ENCODE measurements around the gene C16orf78.

C16orf78 gene

DNA sequence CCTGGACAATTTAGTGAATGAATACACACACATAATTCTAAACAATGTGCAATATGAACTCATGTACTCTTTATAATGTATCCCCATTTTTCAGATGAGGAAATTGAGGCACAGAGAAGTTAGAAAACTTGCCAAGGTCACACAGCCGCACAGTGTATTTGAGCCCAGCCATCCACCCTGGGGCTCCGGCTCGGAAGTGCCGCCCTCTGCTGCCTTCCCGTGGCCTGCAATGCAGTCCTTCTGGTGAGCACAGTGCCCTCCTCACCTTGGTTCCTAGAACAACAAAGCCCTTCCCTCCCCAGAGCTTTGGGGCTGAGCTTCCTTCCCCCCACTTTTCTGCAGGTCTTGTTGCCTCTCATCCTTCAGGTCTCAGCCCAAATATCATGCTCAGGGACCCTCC, 63.7 kb downstream of the C16orf78 start:
- no peak for DNase-seq

DNA sequence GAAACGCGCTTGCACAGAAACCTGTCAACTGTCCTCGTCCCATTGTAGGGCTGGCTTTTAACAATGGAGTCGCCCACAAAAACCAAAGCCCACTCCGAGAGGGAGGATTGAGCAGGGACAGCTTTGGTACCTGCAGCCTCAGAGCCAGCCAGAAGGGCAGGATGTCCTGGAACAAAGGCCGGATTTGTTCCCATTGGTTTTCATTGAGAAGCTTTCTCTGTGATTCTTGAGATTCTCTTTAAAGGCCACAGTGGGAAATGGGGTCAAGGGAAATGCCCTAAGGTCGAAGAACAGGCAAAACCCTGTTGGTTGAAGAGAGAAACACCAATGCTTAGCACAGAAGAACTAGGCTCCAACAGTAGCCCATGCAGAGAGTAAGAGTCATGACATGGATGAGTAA, 65.4 kb downstream of the C16orf78 start:
- no peak for DNase-seq

DNA sequence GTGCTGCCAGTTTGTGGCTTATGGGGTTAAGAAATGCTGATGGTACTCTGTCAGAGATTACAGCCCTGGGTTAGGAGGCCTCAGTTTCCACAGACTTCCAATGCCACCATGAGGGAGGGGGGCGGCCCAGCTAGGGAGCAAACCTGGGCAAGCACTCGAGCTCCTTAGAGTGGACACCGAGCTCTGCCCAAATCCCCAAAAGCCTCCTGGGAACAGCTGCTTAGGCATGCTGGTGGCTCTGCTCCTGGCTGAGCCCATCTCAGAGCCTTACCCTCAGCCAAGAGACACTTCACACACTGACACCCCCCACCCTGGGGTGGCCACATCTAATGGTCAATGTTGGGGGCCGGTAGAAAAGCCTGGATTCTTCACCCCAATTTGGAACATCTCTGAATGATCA, 66.1 kb downstream of the C16orf78 start:
- DNase-seq: no peak

DNA sequence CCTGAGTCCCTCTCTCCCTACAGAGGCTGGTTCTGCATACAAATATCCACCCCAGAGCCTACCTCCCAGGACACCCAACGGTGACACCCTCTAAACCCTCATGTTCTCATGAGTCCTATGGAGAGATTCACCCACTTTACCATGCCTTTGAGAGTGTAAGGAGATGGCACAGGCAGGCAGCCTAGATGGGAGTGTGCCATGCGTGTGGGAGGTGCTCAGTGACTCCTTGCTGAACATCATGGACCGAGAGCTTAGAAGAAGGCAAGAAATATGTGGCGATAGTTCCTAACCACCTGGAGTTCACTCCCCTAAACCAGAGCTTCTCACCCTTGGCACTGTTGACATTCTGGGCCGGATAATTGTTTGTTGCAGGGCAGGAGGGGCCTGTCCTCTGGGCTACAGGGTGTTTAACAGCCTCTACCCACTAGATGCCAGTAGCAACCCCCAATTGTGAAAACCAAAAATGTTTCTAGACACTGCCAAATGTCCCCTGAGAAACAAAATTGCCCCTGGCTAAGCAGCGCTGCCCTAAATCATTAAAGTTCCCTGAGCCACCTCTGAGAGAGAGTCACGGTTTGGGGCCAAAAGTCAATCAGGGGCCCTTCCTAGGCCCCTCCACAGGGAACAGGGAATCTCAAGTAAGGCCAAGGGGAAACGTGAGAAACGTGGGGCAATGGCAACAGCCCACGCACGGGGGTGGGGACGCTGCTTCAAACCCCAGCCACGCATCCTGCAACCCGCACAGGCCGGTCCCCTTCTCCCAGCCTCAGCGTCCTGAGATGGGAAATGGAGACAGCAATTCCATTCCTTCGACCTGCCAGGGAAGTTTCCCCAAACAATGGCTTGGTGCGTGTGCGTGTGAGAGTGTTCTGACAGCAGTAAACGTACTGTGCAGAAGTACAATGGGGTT, 66.8 kb downstream of the C16orf78 start:
- no peak for DNase-seq

DNA sequence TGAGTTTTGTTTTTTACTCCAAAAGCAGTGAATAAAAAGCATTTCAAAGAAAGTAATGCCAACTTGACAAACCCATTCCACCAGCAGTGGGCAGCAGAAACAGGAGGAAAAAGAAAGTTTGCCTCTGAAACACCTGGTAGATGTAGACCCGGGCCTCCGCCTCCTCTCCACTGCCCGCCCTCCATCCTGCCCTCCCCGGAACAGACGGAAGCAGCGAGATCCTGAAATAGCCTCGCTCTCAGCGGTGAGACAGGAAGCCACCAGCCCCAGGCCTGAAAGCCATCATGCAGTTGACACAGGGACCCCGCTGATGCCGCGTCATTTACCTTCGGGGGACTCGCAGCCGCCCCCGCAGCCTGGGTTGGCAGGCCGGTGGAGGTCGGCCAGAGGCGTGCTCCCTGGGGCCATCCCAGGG, 67.8 kb downstream of the C16orf78 start:
- no peak for DNase-seq

DNA sequence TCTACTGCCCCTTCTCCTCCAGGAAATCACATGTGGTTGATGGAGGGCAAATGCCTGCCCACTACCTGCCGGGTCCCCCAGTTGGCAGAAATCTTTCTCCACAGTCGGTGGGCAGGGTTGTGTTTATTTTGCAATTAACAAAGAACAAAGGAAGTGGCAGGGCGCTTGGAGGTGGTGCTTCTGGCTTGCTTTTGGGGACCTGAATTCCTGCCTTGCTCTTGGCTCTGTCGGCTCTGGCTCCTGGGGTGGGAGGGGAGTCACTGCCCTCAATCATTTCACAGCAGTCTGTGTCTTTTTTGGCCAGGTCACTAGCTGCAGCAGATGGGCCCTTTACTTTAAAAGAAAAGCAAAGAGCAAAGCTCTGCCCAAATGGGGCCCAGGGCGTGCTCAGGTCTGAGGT, 69.2 kb downstream of the C16orf78 start:
- DNase-seq: no peak

DNA sequence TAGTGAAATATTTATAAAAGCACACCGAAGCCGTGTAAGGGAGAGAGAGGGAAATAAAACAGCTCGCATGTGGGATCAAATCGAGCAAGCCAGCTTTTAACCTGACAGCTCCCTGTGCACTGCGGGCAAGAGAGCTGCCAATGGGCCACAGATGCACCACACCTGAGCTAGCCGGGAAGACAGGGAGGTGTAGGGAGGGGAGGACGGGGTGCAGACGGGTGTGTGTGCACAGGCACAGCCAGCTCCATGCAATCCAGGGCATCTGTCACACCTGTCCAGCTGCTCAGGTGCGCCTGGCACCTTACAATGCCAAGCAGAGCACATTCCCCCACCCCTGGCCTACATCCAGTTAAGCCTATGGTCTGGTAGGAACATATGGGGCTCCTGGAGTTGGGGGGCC, 70.0 kb downstream of the C16orf78 start:
- DNase-seq: no peak

DNA sequence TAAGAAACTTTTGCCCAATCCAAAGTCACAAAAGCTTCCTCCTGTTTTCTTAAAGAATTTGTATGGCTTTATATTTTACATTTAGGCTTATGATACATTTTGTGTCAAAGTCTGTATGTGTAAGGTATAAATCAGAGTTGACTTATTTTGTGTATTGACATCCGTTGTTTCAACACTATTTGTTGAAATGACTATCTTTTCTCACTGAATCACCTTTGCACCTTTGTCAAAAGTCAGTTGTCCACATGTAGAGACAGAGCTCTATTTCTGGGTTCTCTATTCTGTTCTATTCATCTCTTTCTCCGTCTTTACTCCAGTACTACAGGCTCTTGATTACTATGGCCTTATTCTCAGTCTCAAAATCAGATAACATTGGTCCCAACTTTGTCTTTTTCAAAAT, 73.2 kb downstream of the C16orf78 start:
- no peak for DNase-seq
